Endothelial cell of umbilical vein (primary cell): ENCODE data around the gene UVRAG. TPM values are rescaled to one million over a fixed set of nuclear protein-coding genes. Genes with fewer than 3 reads are reported as not detected.

ENCODE experiments used
- BruUV-seq: library from RNA; stranded (reverse); fragments of 400-500 nt; replicated peaks from 2 replicates; lab custom pipeline; 2021; lab: Mats Ljungman, UMichigan
- CTCF ChIA-PET: fragments of 300-600, 350-600 bp; sonication (Branson Sonifier 250); formaldehyde crosslinking; loops from one replicate; lab custom pipeline; 2021; ENCODE audit warnings: antibody characterized with exemption, inconsistent platforms; lab: Charles Lee
- POLR2A ChIA-PET: fragments of 300-600, 350-600 bp; sonication (Branson Sonifier 250); formaldehyde crosslinking; loops from one replicate; lab custom pipeline; 2021; ENCODE audit warnings: antibody characterized with exemption, inconsistent platforms; lab: Charles Lee
- DNase-seq: peaks from one replicate; pipeline ENCODE4 v3.0.0-alpha.2; 2011; ENCODE audit warnings: low read depth, low spot score
- FAIRE-seq: peaks from 2 replicates; lab custom pipeline; 2011; peaks lifted over from hg19 to GRCh38; lab: Jason Lieb, UNC
- H2AFZ ChIP-seq: 2 replicates; pipeline ENCODE4 v1.6.0; 2012; ENCODE audit warnings: low read depth, low read length, control low read depth, inconsistent platforms
- H3K27ac ChIP-seq: 2 replicates; pipeline ENCODE4 v1.5.1; 2011; ENCODE audit warnings: low read depth, mild to moderate bottlenecking, control low read depth, low read length, moderate library complexity; ENCODE audit not compliant: insufficient read depth
- H3K27me3 ChIP-seq, 2 experiments: 2 replicates each; pipeline versions ENCODE4 v1.6.0 to v1.6.1; 2011; ENCODE audit warnings: low read length in 2 of 2, mixed read lengths in 1 of 2; ENCODE audit not compliant: control insufficient read depth in 2 of 2, insufficient read depth in 2 of 2
- H3K36me3 ChIP-seq, 2 experiments: 2 replicates in 1 of 2; 3 replicates in 1 of 2; pipeline ENCODE4 v1.5.1; 2011; ENCODE audit warnings: low read length in 2 of 2, mild to moderate bottlenecking in 1 of 2, moderate library complexity in 1 of 2; ENCODE audit not compliant: control insufficient read depth in 2 of 2, insufficient read depth in 2 of 2; ENCODE audit errors: extremely low read depth in 1 of 2
- H3K4me1 ChIP-seq: 3 replicates; pipeline ENCODE4 v1.5.1; 2011; ENCODE audit warnings: mild to moderate bottlenecking, low read length; ENCODE audit not compliant: control insufficient read depth, insufficient read depth; ENCODE audit errors: extremely low read depth
- H3K4me2 ChIP-seq: 2 replicates; pipeline ENCODE4 v1.6.1; 2011; ENCODE audit warnings: low read length, control low read depth, mixed read lengths; ENCODE audit not compliant: insufficient read depth
- H3K4me3 ChIP-seq, 3 experiments: fragments of 200-600 bp in 1 of 3; sonication (generic), shearing (Covaris generic) in 1 of 3; replicated peaks in 1 of 3; 2 replicates each; pipeline ENCODE4 v1.5.1; 2011 to 2016; ENCODE audit warnings: control low read depth in 3 of 3, low read length in 3 of 3, mild to moderate bottlenecking in 2 of 3, inconsistent platforms in 1 of 3, low read depth in 1 of 3, moderate library complexity in 1 of 3; ENCODE audit not compliant: insufficient read depth in 1 of 3
- H3K79me2 ChIP-seq: 2 replicates; pipeline ENCODE4 v1.6.0; 2012; ENCODE audit warnings: low read length, inconsistent platforms; ENCODE audit not compliant: control insufficient read depth, insufficient read depth
- H3K9ac ChIP-seq: replicated peaks from 2 replicates; pipeline ENCODE3; 2011; ENCODE audit warnings: low read length, control low read depth; ENCODE audit not compliant: insufficient read depth; ENCODE audit errors: extremely low read depth
- H3K9me1 ChIP-seq: replicated peaks from 3 replicates; pipeline ENCODE4 v1.6.0; 2011; ENCODE audit warnings: mild to moderate bottlenecking, low read length; ENCODE audit not compliant: control insufficient read depth, insufficient read depth; ENCODE audit errors: extremely low read depth
- H3K9me3 ChIP-seq: replicated peaks from 2 replicates; pipeline ENCODE4 v1.5.1; 2012; ENCODE audit warnings: low read length, inconsistent platforms; ENCODE audit not compliant: control insufficient read depth, insufficient read depth
- H4K20me1 ChIP-seq: replicated peaks from 2 replicates; pipeline ENCODE3; 2011; ENCODE audit warnings: mild to moderate bottlenecking, low read length; ENCODE audit not compliant: control insufficient read depth, insufficient read depth; ENCODE audit errors: extremely low read depth
- CTCF ChIP-seq, 2 donors: IDR thresholded peaks; 1 replicate in 1 of 2; 2 replicates in 1 of 2; pipeline ENCODE4 v1.5.1; 2011; ENCODE audit warnings: low read length in 2 of 2, mild to moderate bottlenecking in 2 of 2, moderate library complexity in 2 of 2, control low read depth in 1 of 2, inconsistent platforms in 1 of 2, low read depth in 1 of 2; ENCODE audit not compliant: insufficient read depth in 1 of 2; ENCODE audit errors: extremely low read depth in 1 of 2
- EZH2 ChIP-seq: IDR thresholded peaks from 2 replicates; pipeline ENCODE4 v1.6.1; 2012; ENCODE audit warnings: borderline replicate concordance, low read depth, mild to moderate bottlenecking, moderate library complexity, low read length, inconsistent platforms; ENCODE audit not compliant: severe bottlenecking
- FOS ChIP-seq: IDR thresholded peaks from 2 replicates; pipeline ENCODE4 v1.6.1; 2011; ENCODE audit warnings: mild to moderate bottlenecking, low read length, moderate library complexity, borderline replicate concordance; ENCODE audit not compliant: insufficient read depth
- GATA2 ChIP-seq: IDR thresholded peaks from 2 replicates; pipeline ENCODE4 v1.7.0; 2011; ENCODE audit warnings: low read depth, mild to moderate bottlenecking, moderate library complexity, mixed read lengths, low read length; ENCODE audit not compliant: insufficient read length, insufficient read depth
- JUN ChIP-seq: IDR thresholded peaks from 2 replicates; pipeline ENCODE4 v1.6.1; 2011; ENCODE audit warnings: borderline replicate concordance, low read depth; ENCODE audit not compliant: insufficient read length, insufficient read depth
- MAX ChIP-seq: IDR thresholded peaks from 2 replicates; pipeline ENCODE4 v1.6.1; 2011; ENCODE audit not compliant: insufficient read depth, insufficient read length
- MYC ChIP-seq: IDR thresholded peaks from one replicate; pipeline ENCODE4 v1.6.1; 2011; ENCODE audit warnings: mild to moderate bottlenecking, low read depth, low read length
- POLR2A ChIP-seq: IDR thresholded peaks from 2 replicates; pipeline ENCODE4 v1.6.1; 2012; ENCODE audit warnings: low read depth, mild to moderate bottlenecking, control low read depth, low read length
- POLR2AphosphoS5 ChIP-seq: IDR thresholded peaks from 2 replicates; pipeline ENCODE4 v1.6.1; 2012; ENCODE audit warnings: low read depth, mild to moderate bottlenecking, control low read depth, low read length, moderate library complexity; ENCODE audit not compliant: insufficient read depth
- dilution Hi-C: fragments of 300-500 bp; cut with MboI; formaldehyde crosslinking; loops from one replicate; pipeline ENCODE4 v1.15.0; 2019; ENCODE audit warnings: low sequenced_read_pairs; ENCODE audit not compliant: extremely low pct_ligation_motif_present
- intact Hi-C: fragments of 100-400 bp; cut with micrococcal nuclease; formaldehyde crosslinking; loops from one replicate; pipeline ENCODE4 v1.10.0; 2022
- polyA plus RNA-seq, 4 experiments: library from polyadenylated mRNA; depleted of rRNA in 3 of 4; stranded (reverse) in 3 of 4; unstranded in 1 of 4; fragments of >200 nt; gene quantifications; 2 replicates each; pipeline versions ENCODE4 v1.2.1 to v1.2.3, GENCODE V29; 2011 to 2012; ENCODE audit warnings: missing spikeins in 1 of 4
- total RNA-seq: library from RNA; stranded (reverse); gene quantifications from 2 replicates; pipeline ENCODE4 v1.2.3, GENCODE V29; 2021

The UVRAG gene
- total and polyA plus RNA-seq, 2 donors (not counting 3 experiments of a cell fraction or from before 2014, with no cell fraction given): 21.2 to 65.6 TPM

GRCh38 chr11:76004400-76004799, 189.4 kb downstream of the UVRAG start:
- no TSS peak for BruUV-seq
- no peak for TF ChIP-seq POLR2A
- TF ChIP-seq JUN: no peak
- FAIRE-seq: no peak

GRCh38 chr11:76005756-76006155, 190.7 kb downstream of the UVRAG start:
- Histone ChIP-seq H2AFZ (no peak overlapping the region), H3K9me1 (no peaks in the 10 kb centered on the region), H3K9me3 (no peaks in the 10 kb centered on the region), H3K9ac (no peak overlapping the region), H3K4me1 (peaks cover 20% of the 10 kb centered on the region), H3K4me2 (no peak overlapping the region), H3K36me3 (peaks cover 2 to 8% of the 10 kb centered on the region in 2 experiments), H4K20me1 (no peaks in the 10 kb centered on the region), H3K27ac (no peak overlapping the region), H3K27me3 (no peaks in the 10 kb centered on the region), H3K4me3 (no peak overlapping the region), H3K79me2 (no peaks in the 10 kb centered on the region)
- no TSS peak for BruUV-seq
- dilution Hi-C loops (no loop called here), intact Hi-C loops (no loop called here)
- POLR2A ChIA-PET: no interaction called here
- FAIRE-seq (no peak), DNase-seq (no peak)
- CTCF ChIA-PET: interaction anchor here (1.1 to 3.3 kb wide), 3 partner anchors 13 to 147 kb away, joined by 3 to 19 read pairs (median 3); no protein-coding TSS in a partner anchor
- TF ChIP-seq MAX (no peak), POLR2AphosphoS5 (no peak), EZH2 (no peak), FOS (no peak), POLR2A (no peak), GATA2 (no peak), MYC (no peak), CTCF (IDR thresholded peaks at IDR 0.05; ENCODE audit: extremely low read depth in 1 of 2, insufficient read depth in 1 of 2, low read depth in 1 of 2, low read length in 2 of 2) (no peak), JUN (no peak)

More at GRCh38 chr11:76004400-76004799, 189.4 kb downstream of the UVRAG start:
- Histone ChIP-seq H3K4me3 (no peak overlapping the region), H3K9ac (no peak overlapping the region), H3K36me3 (peaks cover 2 to 8% of the 10 kb centered on the region in 2 experiments), H3K27ac (no peak overlapping the region), H3K79me2 (no peaks in the 10 kb centered on the region), H4K20me1 (no peaks in the 10 kb centered on the region), H2AFZ (no peak overlapping the region), H3K27me3 (no peaks in the 10 kb centered on the region), H3K4me2 (no peak overlapping the region), H3K9me3 (no peaks in the 10 kb centered on the region), H3K4me1 (peaks cover 20% of the 10 kb centered on the region), H3K9me1 (no peaks in the 10 kb centered on the region)
- intact Hi-C loops (no loop called here), dilution Hi-C loops (no loop called here)
- no peak for DNase-seq
- ChIA-PET CTCF (interaction anchor here (0.7 to 1.7 kb wide), 2 partner anchors 148 to 182 kb away, joined by 3 to 4 read pairs; no protein-coding TSS in a partner anchor), POLR2A (no interaction called here)
